ENCODE results near the gene ZKSCAN7.
A peak's percentile ranks its signal among the peaks of the same experiment; 100 is the strongest.
"Not testable (repeated sequence)": the region's sequence is repeated elsewhere in the genome, so short reads cannot be mapped to it uniquely, and the experiment has no call there.

ZKSCAN7 gene

DNA sequence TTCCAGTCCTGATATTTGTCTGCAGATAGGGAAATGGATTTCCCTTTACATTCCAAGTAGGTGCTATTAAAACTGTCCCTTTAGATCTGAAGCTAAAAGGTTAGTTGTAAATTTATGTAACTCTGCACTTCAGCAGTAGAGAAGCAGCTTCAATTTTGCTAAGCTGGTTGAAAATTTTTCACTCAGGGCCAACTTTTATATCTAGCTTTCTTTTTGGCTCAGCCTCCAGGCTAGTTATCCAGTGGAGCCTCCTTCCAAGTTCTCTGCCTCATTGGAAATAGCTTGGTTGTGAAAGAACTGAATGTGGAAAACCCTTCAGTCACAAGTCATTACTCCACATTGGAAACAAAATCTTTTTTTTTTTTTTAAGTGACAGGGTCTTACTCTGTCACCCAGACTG lies 21.6 kb downstream of the ZKSCAN7 start:
- DNase-seq (ENCODE audit: extremely low read depth, low read depth), result no peak
- TF ChIP-seq, protein P1, sequence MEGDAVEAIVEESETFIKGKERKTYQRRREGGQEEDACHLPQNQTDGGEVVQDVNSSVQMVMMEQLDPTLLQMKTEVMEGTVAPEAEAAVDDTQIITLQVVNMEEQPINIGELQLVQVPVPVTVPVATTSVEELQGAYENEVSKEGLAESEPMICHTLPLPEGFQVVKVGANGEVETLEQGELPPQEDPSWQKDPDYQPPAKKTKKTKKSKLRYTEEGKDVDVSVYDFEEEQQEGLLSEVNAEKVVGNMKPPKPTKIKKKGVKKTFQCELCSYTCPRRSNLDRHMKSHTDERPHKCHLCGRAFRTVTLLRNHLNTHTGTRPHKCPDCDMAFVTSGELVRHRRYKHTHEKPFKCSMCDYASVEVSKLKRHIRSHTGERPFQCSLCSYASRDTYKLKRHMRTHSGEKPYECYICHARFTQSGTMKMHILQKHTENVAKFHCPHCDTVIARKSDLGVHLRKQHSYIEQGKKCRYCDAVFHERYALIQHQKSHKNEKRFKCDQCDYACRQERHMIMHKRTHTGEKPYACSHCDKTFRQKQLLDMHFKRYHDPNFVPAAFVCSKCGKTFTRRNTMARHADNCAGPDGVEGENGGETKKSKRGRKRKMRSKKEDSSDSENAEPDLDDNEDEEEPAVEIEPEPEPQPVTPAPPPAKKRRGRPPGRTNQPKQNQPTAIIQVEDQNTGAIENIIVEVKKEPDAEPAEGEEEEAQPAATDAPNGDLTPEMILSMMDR (IDR thresholded peaks at IDR 0.05; ENCODE audit: low read depth, low read length), result no peak

DNA sequence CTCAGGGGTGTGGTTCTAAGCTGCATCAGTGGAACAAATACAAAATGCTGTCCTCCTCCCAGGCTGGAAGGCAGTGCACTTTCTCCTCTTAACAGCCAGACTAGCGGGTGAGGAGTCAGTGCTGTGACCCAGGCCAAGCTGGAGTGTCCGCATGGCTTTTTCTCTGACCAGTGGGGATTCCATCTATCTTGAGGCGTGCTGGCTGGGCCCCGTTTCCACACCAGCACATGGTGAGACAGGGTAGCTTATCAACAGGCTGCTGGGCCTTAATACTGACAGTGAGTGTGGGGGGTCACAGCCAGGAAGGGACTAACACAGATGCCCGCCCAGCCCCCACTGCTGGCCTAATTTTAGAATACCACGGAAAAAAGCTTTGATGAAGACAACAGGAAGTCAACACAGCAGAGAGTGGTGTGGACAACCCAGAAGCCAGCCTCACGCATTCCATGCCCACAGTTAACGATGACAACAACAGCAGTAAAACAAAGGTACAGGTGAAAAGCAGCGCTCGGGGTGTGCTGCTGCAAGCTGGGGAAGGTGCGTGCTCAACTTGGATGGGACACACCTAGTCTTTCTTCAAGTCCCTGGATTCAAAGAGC lies 22.5 kb downstream of the ZKSCAN7 start:
- not testable (repeated sequence) for DNase-seq (ENCODE audit: extremely low read depth, low read depth)

GRCh38 chr3:44578316-44578715 lies 23.3 kb downstream of the ZKSCAN7 start:
- not testable (repeated sequence) for DNase-seq (ENCODE audit: extremely low read depth, low read depth)

GRCh38 chr3:44578924-44579515 lies 24.0 kb downstream of the ZKSCAN7 start:
- not testable (repeated sequence) for DNase-seq (ENCODE audit: extremely low read depth, low read depth)

GRCh38 chr3:44579749-44580148 lies 24.8 kb downstream of the ZKSCAN7 start:
- not testable (repeated sequence) for DNase-seq (ENCODE audit: extremely low read depth, low read depth)

- not testable (repeated sequence) for DNase-seq (ENCODE audit: extremely low read depth, low read depth)
Observed at GRCh38 chr3:44580971-44581370, 26.0 kb downstream of the ZKSCAN7 start.

DNA sequence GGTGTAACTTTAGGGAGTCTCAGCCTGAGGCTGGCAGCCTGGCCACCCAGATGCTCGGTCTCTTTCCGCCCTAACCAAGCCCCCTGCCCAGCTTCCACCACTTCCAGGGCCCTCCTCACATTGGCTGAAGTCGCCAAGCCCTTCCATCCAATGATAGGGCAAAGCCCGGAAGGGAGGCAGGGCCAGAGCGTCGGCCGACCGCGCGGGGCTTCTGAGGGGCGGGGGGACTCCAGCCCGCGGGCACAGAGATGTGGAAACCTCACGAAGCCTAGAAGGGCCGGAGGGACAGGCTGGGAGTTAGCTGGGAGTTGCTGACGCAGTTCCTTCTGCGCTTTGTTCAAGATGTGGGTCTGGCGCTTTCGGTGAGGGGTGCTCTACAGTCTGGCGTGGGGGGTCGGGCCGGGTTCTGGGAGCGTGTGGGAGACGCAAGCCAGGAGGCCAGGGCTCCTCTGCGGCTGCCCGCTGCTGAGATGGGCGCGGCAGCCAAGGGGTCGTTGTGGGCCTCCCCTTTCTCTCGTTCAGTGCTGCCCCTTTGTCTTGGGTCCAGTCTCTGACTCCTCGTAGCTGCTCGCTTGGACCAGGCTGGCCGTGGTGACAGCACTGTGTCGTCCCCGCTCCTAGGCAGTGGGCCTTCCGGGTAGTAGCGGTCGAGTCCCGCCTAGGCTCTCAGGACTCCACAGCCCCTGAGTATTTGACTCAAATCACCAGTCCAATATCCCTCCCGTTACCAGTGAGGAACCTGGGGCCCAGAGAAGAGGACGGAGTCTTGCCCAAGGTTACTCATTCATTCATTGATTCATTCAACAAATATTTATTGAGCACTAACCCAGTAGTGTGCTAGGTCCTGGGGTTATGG lies 29.9 kb downstream of the ZKSCAN7 start, which contains the start of gene ZNF660:
ZNF660 (plus strand) TSS at position 319 of the 856 bp plus-strand sequence. CDS start 9,230 bp downstream, outside the sequence.
- TF ChIP-seq, protein P1 (IDR thresholded peaks at IDR 0.05; ENCODE audit: low read depth, low read length), result no peak
- peak; percentile 29 for DNase-seq (ENCODE audit: extremely low read depth, low read depth)

- TF ChIP-seq, protein P1 (IDR thresholded peaks at IDR 0.05; ENCODE audit: low read depth, low read length), result no peak
- no peak for DNase-seq (ENCODE audit: extremely low read depth, low read depth)
Observed at GRCh38 chr3:44596621-44597020, 41.6 kb downstream of the ZKSCAN7 start.

GRCh38 chr3:44601749-44602148 lies 46.8 kb downstream of the ZKSCAN7 start:
- no peak for DNase-seq (ENCODE audit: extremely low read depth, low read depth)
- TF ChIP-seq, protein P1 (IDR thresholded peaks at IDR 0.05; ENCODE audit: low read depth, low read length), result no peak

DNA sequence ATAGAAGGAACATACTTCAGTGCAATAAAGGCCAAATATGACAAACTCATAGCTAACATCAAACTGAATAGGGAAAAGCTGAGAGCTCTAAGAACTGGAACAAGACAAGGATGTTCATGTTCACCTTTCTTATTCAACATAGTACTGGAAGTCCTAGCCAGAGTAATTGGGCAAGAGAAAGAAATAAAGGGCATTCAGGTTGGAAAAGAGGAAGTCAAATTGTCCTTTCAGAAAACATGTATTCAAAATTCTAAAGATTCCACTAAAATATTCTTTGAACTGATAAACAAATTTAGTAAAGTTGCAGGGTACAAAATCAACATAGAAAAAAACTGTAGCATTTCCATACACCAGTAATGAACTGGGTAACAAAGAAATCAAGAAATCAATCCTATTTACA lies 57.7 kb downstream of the ZKSCAN7 start:
- TF ChIP-seq, protein P1 (IDR thresholded peaks at IDR 0.05; ENCODE audit: low read depth, low read length), result no peak
- DNase-seq (ENCODE audit: extremely low read depth, low read depth), result no peak

Measured in AG09319 (cell line).